ENCODE measurements around the gene SVOPL.

GRCh38 chr7:138690495-138690894 is 10.7 kb downstream of the SVOPL start:
- TF ChIP-seq CTCF (IDR thresholded peaks at IDR 0.05) (no peak), EZH2phosphoT487 (IDR thresholded peaks at IDR 0.05) (no peak)

Data from neural progenitor cell (in vitro differentiated cells).